GM04503 (cell line): ENCODE data around the gene ERV3-1.
A peak's percentile ranks its signal among the peaks of the same experiment; 100 is the strongest.
"Not testable (repeated sequence)": the region's sequence is repeated elsewhere in the genome, so short reads cannot be mapped to it uniquely, and the experiment has no call there.

ENCODE experiments used
- DNase-seq: peaks from one replicate; pipeline ENCODE4 v3.0.0-alpha.2; 2012; ENCODE audit warnings: low read depth

The ERV3-1 gene

GRCh38 chr7:65006094-65006992 lies at the start of gene ERV3-1:
Gene ERV3-1 (minus strand): TSS chr7:65006687. CDS start chr7:64993026, 13,661 bp downstream.
- DNase-seq: peak; percentile 74

- not testable (repeated sequence) for DNase-seq
Observed at GRCh38 chr7:65055786-65056185, 49.3 kb upstream of the ERV3-1 start.

GRCh38 chr7:65054466-65054994 lies 48.0 kb upstream of the ERV3-1 start:
- not testable (repeated sequence) for DNase-seq

- not testable (repeated sequence) for DNase-seq
Observed at GRCh38 chr7:65051654-65052053, 45.2 kb upstream of the ERV3-1 start.

GRCh38 chr7:65051139-65051538 lies 44.7 kb upstream of the ERV3-1 start:
- DNase-seq: not testable (repeated sequence)

GRCh38 chr7:65046329-65046728 lies 39.8 kb upstream of the ERV3-1 start:
- DNase-seq: not testable (repeated sequence)

GRCh38 chr7:65045589-65045988 lies 39.1 kb upstream of the ERV3-1 start:
- DNase-seq: not testable (repeated sequence)

- not testable (repeated sequence) for DNase-seq
Observed at GRCh38 chr7:65038767-65039166, 32.3 kb upstream of the ERV3-1 start.

- peak; percentile 43 for DNase-seq
Observed at GRCh38 chr7:65037740-65038688, 31.5 kb upstream of the ERV3-1 start.

- DNase-seq: not testable (repeated sequence)
Observed at GRCh38 chr7:65036526-65036925, 30.0 kb upstream of the ERV3-1 start.

- DNase-seq: not testable (repeated sequence)
Observed at GRCh38 chr7:65035469-65035868, 29.0 kb upstream of the ERV3-1 start.

GRCh38 chr7:65034120-65034782 lies 27.8 kb upstream of the ERV3-1 start:
- not testable (repeated sequence) for DNase-seq

GRCh38 chr7:65033391-65033790 lies 26.9 kb upstream of the ERV3-1 start:
- DNase-seq: not testable (repeated sequence)

- not testable (repeated sequence) for DNase-seq
Observed at GRCh38 chr7:65025023-65025422, 18.5 kb upstream of the ERV3-1 start.

GRCh38 chr7:65020978-65021377 lies 14.5 kb upstream of the ERV3-1 start:
- DNase-seq: not testable (repeated sequence)

GRCh38 chr7:65009881-65010280 lies 3.4 kb upstream of the ERV3-1 start:
- not testable (repeated sequence) for DNase-seq

GRCh38 chr7:65009394-65009793 lies 2.9 kb upstream of the ERV3-1 start:
- not testable (repeated sequence) for DNase-seq

GRCh38 chr7:65007036-65007435 lies 549 bp upstream of the ERV3-1 start:
- DNase-seq: not testable (repeated sequence)

GRCh38 chr7:65004575-65004974 lies 1.9 kb downstream of the ERV3-1 start:
- DNase-seq: no peak

GRCh38 chr7:65002972-65003585 lies 3.4 kb downstream of the ERV3-1 start:
- DNase-seq: no peak

- no peak for DNase-seq
Observed at GRCh38 chr7:65001291-65001814, 5.1 kb downstream of the ERV3-1 start.
